ENCODE data around the gene GTF2H4.

Gene GTF2H4

GRCh38 chr6:30955367-30956042 lies 47.5 kb downstream of the GTF2H4 start:
- DNase-seq (ENCODE audit: low read depth in 3 of 3), result peak; percentile 46 to 83 (median 64)

GRCh38 chr6:30957716-30958115 lies 49.7 kb downstream of the GTF2H4 start:
- no peak for DNase-seq (ENCODE audit: low read depth in 3 of 3)

DNA sequence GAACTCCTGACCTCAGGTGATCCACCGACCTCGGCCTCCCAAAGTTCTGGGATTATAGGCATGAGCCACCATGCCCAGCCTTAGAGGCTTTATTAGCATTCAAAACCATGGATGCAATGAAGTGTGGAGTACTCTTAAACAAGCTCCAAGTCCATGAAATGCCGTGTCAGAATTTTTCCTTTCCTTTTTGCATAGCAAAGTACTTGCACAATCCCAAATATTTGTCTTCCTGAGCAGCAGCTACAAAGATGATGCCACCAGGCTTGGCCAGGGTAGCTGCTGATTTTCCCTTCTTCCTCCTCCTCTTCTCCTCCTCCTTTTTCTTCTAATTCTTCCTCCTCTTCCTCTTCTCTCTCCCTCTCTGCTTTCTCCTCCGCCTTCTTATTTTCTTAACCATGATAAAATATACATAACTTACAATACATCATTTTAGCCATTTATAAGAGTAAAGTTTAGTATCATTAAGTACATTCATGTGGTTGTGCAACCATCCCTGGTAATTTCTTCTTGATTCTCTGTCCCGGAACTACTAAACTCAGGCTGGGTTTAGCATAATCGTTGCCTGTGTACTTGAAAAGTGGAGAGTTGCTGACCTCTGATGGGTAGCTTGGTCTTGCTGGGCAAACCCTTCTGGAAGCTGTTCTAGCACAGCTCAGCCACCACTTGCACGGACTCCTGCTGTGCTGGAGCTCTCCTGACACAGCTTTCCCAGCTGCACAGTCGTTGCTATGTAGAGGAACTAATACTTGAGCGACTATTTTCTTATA lies 53.1 kb downstream of the GTF2H4 start:
- no peak for DNase-seq (ENCODE audit: low read depth in 3 of 3)

- no peak for DNase-seq (ENCODE audit: low read depth in 3 of 3)
These were observed 54.7 kb downstream of the GTF2H4 start for GRCh38 chr6:30962716-30963115.

DNA sequence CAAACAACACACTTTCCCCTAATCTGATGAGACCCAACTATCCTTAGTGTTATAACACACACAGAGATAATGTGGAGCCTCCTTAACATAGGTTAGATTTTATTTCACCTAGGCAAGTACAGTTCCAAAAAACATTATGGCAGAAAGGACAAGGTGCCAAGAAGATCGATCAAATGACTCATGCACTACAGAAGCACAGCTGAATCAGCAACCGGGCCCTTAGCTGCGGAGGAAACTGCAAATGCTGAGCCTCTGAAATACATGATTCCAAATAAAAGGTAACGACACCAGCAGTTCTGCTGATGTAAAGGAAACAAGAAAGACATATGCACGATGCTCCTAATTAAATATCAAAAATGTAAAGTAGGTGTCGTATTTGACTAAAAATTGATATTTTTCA lies 55.6 kb downstream of the GTF2H4 start:
- DNase-seq (ENCODE audit: low read depth in 3 of 3), result no peak

All from stimulated activated CD4-positive, alpha-beta T cell treated with anti-CD3 and anti-CD28 coated beads, TNF-alpha, amount 100 ng/mL, for 24 hours (primary cell).